ENCODE results near the gene ABCC5.

ABCC5 gene

GRCh38 chr3:183871541-183871940 is 146.1 kb downstream of the ABCC5 start:
- DNase-seq (ENCODE audit: low read depth) = no peak
- TF ChIP-seq CTCF (conservative IDR thresholded peaks at IDR 0.05; ENCODE audit: low read length) = no peak
- no peak overlapping the region for H3K4me3 ChIP-seq (ENCODE audit: low read length)

GRCh38 chr3:183870563-183870962 is 147.1 kb downstream of the ABCC5 start:
- no peak for TF ChIP-seq CTCF (conservative IDR thresholded peaks at IDR 0.05; ENCODE audit: low read length)
- H3K4me3 ChIP-seq (ENCODE audit: low read length) = no peak overlapping the region
- DNase-seq (ENCODE audit: low read depth) = no peak

Measured in AG10803 (cell line).